Natural killer cell (primary cell): ENCODE measurements around the gene IPPK. TPM values are rescaled to one million over a fixed set of nuclear protein-coding genes. Genes with fewer than 3 reads are reported as not detected.
"Not testable (repeated sequence)": the region's sequence is repeated elsewhere in the genome, so short reads cannot be mapped to it uniquely, and the experiment has no call there.

Experiments used
- ATAC-seq, 3 donors: fragments of 150-1000 bp in 2 of 3; fragments of 200-7000 bp in 1 of 3; cut with Tn5 transposase; 1 replicate in 1 of 3; 2 replicates in 2 of 3; pipeline ENCODE4 v1.10.0; 2021; ENCODE audit warnings: mild to moderate bottlenecking in 2 of 3, moderate library complexity in 2 of 3
- DNase-seq, 2 donors: peaks; one replicate each; pipeline versions ENCODE4 v3.0.0 to v3.0.0-alpha.2; 2013 to 2021; ENCODE audit warnings: mixed read lengths in 1 of 2
- H3K27ac ChIP-seq: one replicate; pipeline ENCODE4 v1.5.1; 2013; ENCODE audit warnings: mild to moderate bottlenecking, low read length
- H3K27me3 ChIP-seq: one replicate; pipeline ENCODE4 v1.6.1; 2013; ENCODE audit warnings: low read length; ENCODE audit not compliant: control insufficient read depth, insufficient read depth
- H3K36me3 ChIP-seq: one replicate; pipeline ENCODE4 v1.6.1; 2013; ENCODE audit warnings: low read length; ENCODE audit not compliant: control insufficient read depth, insufficient read depth
- H3K4me1 ChIP-seq: one replicate; pipeline ENCODE4 v1.6.1; 2013; ENCODE audit warnings: low read length; ENCODE audit not compliant: control insufficient read depth, insufficient read depth
- H3K4me3 ChIP-seq: one replicate; pipeline ENCODE4 v1.5.1; 2013; ENCODE audit warnings: low read length
- H3K9me3 ChIP-seq: one replicate; pipeline ENCODE4 v1.6.1; 2013; ENCODE audit warnings: low read length; ENCODE audit not compliant: control insufficient read depth, insufficient read depth
- H3K27ac Mint-ChIP-seq, 2 donors: one replicate each; pipeline ENCODE4 v1.8.0; 2022; ENCODE audit warnings: mild to moderate bottlenecking in 2 of 2, mixed read lengths in 2 of 2, moderate library complexity in 1 of 2
- H3K27me3 Mint-ChIP-seq, 2 donors: one replicate each; pipeline ENCODE4 v1.8.0; 2022; ENCODE audit warnings: low read depth in 2 of 2, mixed read lengths in 2 of 2
- H3K36me3 Mint-ChIP-seq: one replicate; pipeline ENCODE4 v1.8.0; 2022; ENCODE audit warnings: mixed read lengths
- H3K4me1 Mint-ChIP-seq, 2 donors: one replicate each; pipeline ENCODE4 v1.8.0; 2022; ENCODE audit warnings: mixed read lengths in 2 of 2
- H3K4me3 Mint-ChIP-seq: one replicate; pipeline ENCODE4 v1.8.0; 2022; ENCODE audit warnings: mild to moderate bottlenecking, moderate library complexity, mixed read lengths
- H3K9me3 Mint-ChIP-seq, 2 donors: one replicate each; pipeline ENCODE4 v1.8.0; 2022; ENCODE audit warnings: mixed read lengths in 2 of 2
- CTCF ChIP-seq: fragments of 200-600 bp; IDR thresholded peaks from one replicate; pipeline ENCODE4 v1.8.0; 2022; ENCODE audit warnings: antibody characterized with exemption
- WGBS: methylation state at CpG from one replicate; pipeline ENCODE4 v1.1.7; 2013; ENCODE audit warnings: missing lambda C conversion rate; ENCODE audit not compliant: insufficient coverage; 5-methylcytosine and 5-hydroxymethylcytosine counted together
- intact Hi-C: fragments of 100-400 bp; cut with micrococcal nuclease; formaldehyde crosslinking; loops from one replicate; pipeline ENCODE4 v1.14.2; 2022
- total RNA-seq, 4 donors: library from RNA; stranded (reverse); fragments of 120-200 nt in 1 of 4; gene quantifications; one replicate each; pipeline versions ENCODE4 v1.2.3 to v1.2.4, GENCODE V29; 2013 to 2022

IPPK gene
- total RNA-seq, 3 donors from 2014 or later (not counting 1 experiment from before 2014, with no cell fraction given) = 4.9 to 9.2 (median 6.7) TPM

- Mint-ChIP-seq H3K4me3 (no peak overlapping the region), H3K27me3 (no peaks in the 10 kb centered on the region), H3K4me1 (no peaks in the 10 kb centered on the region), H3K27ac (no peak overlapping the region), H3K36me3 (no peaks in the 10 kb centered on the region), H3K9me3 (no peaks in the 10 kb centered on the region)
- no peak overlapping the region for H3K27ac ChIP-seq
- DNase-seq (no peak), ATAC-seq (no peak)
- H3K27me3 ChIP-seq = no peaks in the 10 kb centered on the region
- H3K36me3 ChIP-seq = no peaks in the 10 kb centered on the region
- H3K4me1 ChIP-seq = no peaks in the 10 kb centered on the region
- intact Hi-C loops = no loop called here
- no peak overlapping the region for H3K4me3 ChIP-seq
- 100% methylated on average over 1 of the region's 1 CpG for WGBS
- no peak for TF ChIP-seq CTCF
- H3K9me3 ChIP-seq = no peaks in the 10 kb centered on the region
Measured at GRCh38 chr9:92595930-92596329, 74.0 kb downstream of the IPPK start.

- H3K4me1 ChIP-seq, DNase-seq, ATAC-seq, H3K4me3 Mint-ChIP-seq, H3K36me3 Mint-ChIP-seq, H3K4me1 Mint-ChIP-seq, intact Hi-C loops, H3K36me3 ChIP-seq, H3K27ac Mint-ChIP-seq, H3K27me3 Mint-ChIP-seq, H3K9me3 Mint-ChIP-seq, H3K27ac ChIP-seq, H3K9me3 ChIP-seq, H3K4me3 ChIP-seq, H3K27me3 ChIP-seq: not testable (repeated sequence)
- no CpG with 5 or more reads among the region's 1 CpG for WGBS
Measured at GRCh38 chr9:92595075-92595474, 74.9 kb downstream of the IPPK start.

- no peaks in the 10 kb centered on the region for H3K36me3 ChIP-seq
- no peaks in the 10 kb centered on the region for H3K9me3 Mint-ChIP-seq
- no peaks in the 10 kb centered on the region for H3K27me3 Mint-ChIP-seq
- no peak overlapping the region for H3K27ac Mint-ChIP-seq
- H3K4me1 ChIP-seq = no peaks in the 10 kb centered on the region
- no peak overlapping the region for H3K27ac ChIP-seq
- H3K4me3 Mint-ChIP-seq = no peak overlapping the region
- no peak for DNase-seq
- H3K36me3 Mint-ChIP-seq = no peaks in the 10 kb centered on the region
- WGBS = 66% methylated on average over 6 of the region's 7 CpGs
- intact Hi-C loops = no loop called here
- no peak for TF ChIP-seq CTCF
- H3K4me1 Mint-ChIP-seq = no peaks in the 10 kb centered on the region
- ATAC-seq = peak in 1 of 3 donors; percentile 21
- no peaks in the 10 kb centered on the region for H3K9me3 ChIP-seq
- no peaks in the 10 kb centered on the region for H3K27me3 ChIP-seq
- no peak overlapping the region for H3K4me3 ChIP-seq
Measured at GRCh38 chr9:92592946-92593861, 76.7 kb downstream of the IPPK start.

- Histone ChIP-seq H3K4me1 (no peaks in the 10 kb centered on the region), H3K27me3 (no peaks in the 10 kb centered on the region), H3K27ac (no peak overlapping the region), H3K4me3 (no peak overlapping the region), H3K9me3 (no peaks in the 10 kb centered on the region), H3K36me3 (no peaks in the 10 kb centered on the region)
- Mint-ChIP-seq H3K4me3 (no peak overlapping the region), H3K27me3 (no peaks in the 10 kb centered on the region), H3K27ac (no peak overlapping the region), H3K4me1 (no peaks in the 10 kb centered on the region), H3K9me3 (no peaks in the 10 kb centered on the region), H3K36me3 (no peaks in the 10 kb centered on the region)
- DNase-seq (no peak), ATAC-seq (peak in 1 of 3 donors; percentile 32)
- intact Hi-C loops = no loop called here
- no peak for TF ChIP-seq CTCF
- 82% methylated on average over 1 of the region's 1 CpG for WGBS
Measured at GRCh38 chr9:92592537-92592936, 77.4 kb downstream of the IPPK start.
